WERI-Rb-1 (cell line): ENCODE measurements around the gene XRCC6.
"Not testable (repeated sequence)": the region's sequence is repeated elsewhere in the genome, so short reads cannot be mapped to it uniquely, and the experiment has no call there.

Experiments
- DNase-seq: peaks from one replicate; pipeline ENCODE4 v3.0.0-alpha.2; 2020
- H3K27ac ChIP-seq: fragments of 250-450 bp; sonication (Bioruptor Pico); 2 replicates; pipeline ENCODE4 v1.5.1; 2020; ENCODE audit warnings: mild to moderate bottlenecking, moderate library complexity
- H3K27me3 ChIP-seq: fragments of 250-450 bp; sonication (Bioruptor Pico); 2 replicates; pipeline ENCODE4 v1.5.1; 2021; ENCODE audit warnings: mild to moderate bottlenecking, low read depth, moderate library complexity; ENCODE audit not compliant: insufficient read depth, severe bottlenecking
- H3K36me3 ChIP-seq: fragments of 250-450 bp; sonication (Bioruptor Pico); 2 replicates; pipeline ENCODE4 v1.5.1; 2020; ENCODE audit warnings: mild to moderate bottlenecking, moderate library complexity
- H3K4me3 ChIP-seq: 2 replicates; pipeline ENCODE4 v1.5.1; 2011; ENCODE audit warnings: low read depth, mild to moderate bottlenecking, control low read depth, low read length
- H3K9me3 ChIP-seq: fragments of 250-450 bp; sonication (Bioruptor Pico); 2 replicates; pipeline ENCODE4 v1.5.1; 2021; ENCODE audit warnings: mild to moderate bottlenecking, moderate library complexity; ENCODE audit not compliant: severe bottlenecking
- CTCF ChIP-seq: IDR thresholded peaks from 2 replicates; pipeline ENCODE4 v1.5.1; 2011; ENCODE audit warnings: low read depth, mild to moderate bottlenecking, control low read depth, inconsistent platforms, low read length

Gene XRCC6

GRCh38 chr22:41664951-41665350 is 43.9 kb downstream of the XRCC6 start:
- no peak overlapping the region for H3K27ac ChIP-seq

DNA sequence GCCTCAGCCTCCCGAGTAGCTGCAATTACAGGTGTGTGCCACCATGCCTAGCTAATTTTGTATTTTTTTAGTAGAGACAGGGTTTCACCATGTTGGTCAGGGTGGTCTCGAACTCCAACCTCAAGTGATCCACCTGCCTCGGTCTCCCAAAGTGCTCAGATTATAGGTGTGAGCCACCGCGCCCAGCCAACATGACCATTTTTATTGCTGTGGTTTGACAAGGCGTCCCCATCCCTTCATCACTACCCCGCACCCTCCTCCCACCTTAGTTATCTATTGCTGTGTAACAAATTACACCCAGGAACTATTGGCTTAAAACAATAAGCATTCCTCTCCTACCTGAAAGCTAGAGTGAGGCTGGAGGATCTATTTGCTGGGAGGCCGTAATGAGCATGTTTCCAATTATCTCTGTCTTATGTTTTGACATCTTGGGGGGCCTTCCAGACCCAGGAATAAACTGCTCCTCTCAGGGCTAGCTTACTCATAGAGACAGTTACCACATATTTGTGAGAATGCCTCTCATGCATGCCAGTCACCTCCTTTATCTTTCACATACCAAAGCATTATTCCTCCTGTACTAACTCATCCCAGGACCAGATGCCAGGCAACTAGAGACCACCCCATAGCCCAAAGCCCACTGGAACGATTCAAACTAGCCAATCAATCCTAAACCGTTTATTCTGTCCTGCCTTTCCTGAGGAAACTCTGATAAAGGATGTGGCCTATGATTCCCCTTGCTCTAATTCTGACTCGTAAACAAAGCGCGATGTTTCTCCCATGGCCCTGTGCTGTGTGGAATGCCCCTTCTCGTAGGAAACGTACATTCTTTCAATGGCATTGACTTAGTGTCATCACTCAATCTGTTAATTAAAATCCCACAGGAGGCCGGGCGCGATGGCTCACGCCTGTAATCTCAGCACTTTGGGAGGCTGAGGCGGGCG is 48.1 kb downstream of the XRCC6 start:
- H3K4me3 ChIP-seq: no peak overlapping the region
- no peaks in the 10 kb centered on the region for H3K9me3 ChIP-seq
- no peak for TF ChIP-seq CTCF
- H3K27ac ChIP-seq: no peak overlapping the region
- no peak for DNase-seq
- peaks cover 16% of the 10 kb centered on the region for H3K36me3 ChIP-seq
- H3K27me3 ChIP-seq: no peaks in the 10 kb centered on the region

More at GRCh38 chr22:41664951-41665350, 43.9 kb downstream of the XRCC6 start:
- no peak for DNase-seq
- Histone ChIP-seq H3K9me3 (no peaks in the 10 kb centered on the region), H3K27me3 (no peaks in the 10 kb centered on the region), H3K36me3 (peaks cover 56% of the 10 kb centered on the region), H3K4me3 (no peak overlapping the region)
- no peak for TF ChIP-seq CTCF

DNA sequence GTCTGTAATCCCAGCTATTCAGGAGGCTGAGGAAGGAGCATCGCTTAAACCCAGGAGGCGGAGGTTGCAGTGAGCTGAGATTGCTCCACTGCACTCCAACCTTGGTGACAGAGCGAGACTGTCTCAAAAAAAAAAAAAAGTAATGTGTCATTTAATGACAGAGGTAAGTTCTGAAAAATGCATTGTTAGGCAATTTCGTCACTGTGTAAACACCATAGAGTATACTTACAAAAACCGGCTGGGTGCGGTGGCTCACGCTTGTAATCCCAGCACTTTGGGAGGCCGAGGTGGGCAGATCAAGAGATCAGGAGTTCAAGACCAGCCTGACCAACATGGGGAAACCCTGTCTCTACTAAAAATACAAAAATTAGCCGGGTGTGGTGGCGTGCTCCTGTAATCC is 51.0 kb downstream of the XRCC6 start:
- H3K27ac ChIP-seq, H3K27me3 ChIP-seq, DNase-seq: not testable (repeated sequence)

GRCh38 chr22:41672780-41673509 is 51.9 kb downstream of the XRCC6 start:
- H3K27ac ChIP-seq: no peak overlapping the region
- DNase-seq: no peak
- peaks cover 24% of the 10 kb centered on the region for H3K36me3 ChIP-seq
- no peaks in the 10 kb centered on the region for H3K27me3 ChIP-seq
- no peaks in the 10 kb centered on the region for H3K9me3 ChIP-seq
- no peak overlapping the region for H3K4me3 ChIP-seq
- no peak for TF ChIP-seq CTCF

More for the DNA sequence above, 51.0 kb downstream of the XRCC6 start:
- H3K36me3 ChIP-seq: peaks cover 15% of the 10 kb centered on the region
- not testable (repeated sequence) for H3K9me3 ChIP-seq, H3K4me3 ChIP-seq

DNA sequence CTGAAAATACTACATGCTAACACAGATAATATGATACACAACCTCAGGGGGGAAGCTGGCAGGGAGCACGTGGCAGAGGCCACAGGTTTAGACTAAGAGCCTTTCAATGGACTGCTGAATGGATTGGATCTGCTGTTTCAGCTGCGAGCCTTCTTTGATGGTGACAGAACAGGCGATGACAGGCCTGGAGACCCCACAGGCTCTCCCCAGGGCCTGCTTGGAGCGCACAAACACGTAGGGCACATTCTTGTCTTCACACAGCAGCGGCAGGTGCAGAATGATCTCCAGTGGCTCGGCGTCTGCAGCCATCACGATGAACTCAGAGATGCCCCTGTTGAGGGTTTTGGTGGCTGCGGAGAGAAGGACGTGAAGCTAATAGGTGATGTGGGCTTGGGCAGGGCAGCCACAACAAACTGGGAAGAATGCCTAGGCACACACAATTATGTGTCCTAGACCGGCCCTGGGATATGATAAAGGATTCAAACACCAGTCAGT is 53.8 kb downstream of the XRCC6 start:
- DNase-seq: no peak
- H3K4me3 ChIP-seq: no peak overlapping the region

More for the DNA sequence above, 53.8 kb downstream of the XRCC6 start:
- H3K27ac ChIP-seq: no peak overlapping the region
- no peak for TF ChIP-seq CTCF
- H3K27me3 ChIP-seq: no peaks in the 10 kb centered on the region
- no peaks in the 10 kb centered on the region for H3K9me3 ChIP-seq
- peaks cover 39% of the 10 kb centered on the region for H3K36me3 ChIP-seq
